ENCODE measurements around the gene ANKRD13A. TPM values are rescaled to one million over a fixed set of nuclear protein-coding genes. Genes with fewer than 3 reads are reported as not detected.

ANKRD13A gene
- total and polyA plus RNA-seq, 2 of the 8 experiments (the other 6 are each of a cell fraction or from before 2014, with no cell fraction given), result 16.8 to 21.4 TPM

GRCh38 chr12:109962398-109962797 is 36.8 kb upstream of the ANKRD13A start:
- Histone ChIP-seq H2AK5ac (ENCODE audit: low read depth, low read length) (no peak overlapping the region), H3K4me2 (ENCODE audit: insufficient read depth in 1 of 2, low read depth in 2 of 2, low read length in 2 of 2) (no peak overlapping the region), H2BK120ac (replicated peaks; ENCODE audit: low read depth, low read length) (no peak overlapping the region), H3K18ac (ENCODE audit: extremely low read depth, low read length) (no peak overlapping the region), H2AFZ (ENCODE audit: low read length) (no peak overlapping the region), H3K4ac (replicated peaks; ENCODE audit: insufficient read length, low read depth, low read length) (no peak overlapping the region), H4K5ac (ENCODE audit: insufficient read length, low read depth, low read length) (no peak overlapping the region), H3K4me1 (replicated peaks in 1 of 4; ENCODE audit: control insufficient read depth in 3 of 4, insufficient read depth in 4 of 4, low read length in 3 of 4) (no peaks in the 10 kb centered on the region), H2BK20ac (ENCODE audit: low read length) (no peak overlapping the region), H4K20me1 (replicated peaks in 1 of 2; ENCODE audit: control insufficient read depth in 1 of 2, insufficient read depth in 2 of 2, low read length in 2 of 2) (no peaks in the 10 kb centered on the region), H4K91ac (replicated peaks; ENCODE audit: insufficient read length, low read length) (no peak overlapping the region), H3K4me3 (ENCODE audit: extremely low read depth in 1 of 4, insufficient read depth in 2 of 4, low read depth in 3 of 4, low read length in 4 of 4) (no peak overlapping the region), H3K9me3 (ENCODE audit: insufficient read depth in 2 of 2, low read depth in 1 of 2, low read length in 1 of 2) (no peaks in the 10 kb centered on the region), H3K27ac (ENCODE audit: low read depth, low read length) (no peak overlapping the region), H3K23ac (ENCODE audit: insufficient read length) (no peak overlapping the region), H2BK15ac (ENCODE audit: low read length) (no peak overlapping the region), H2BK12ac (ENCODE audit: low read depth, low read length) (no peak overlapping the region), H3K23me2 (ENCODE audit: low read depth, low read length) (no peaks in the 10 kb centered on the region), H3K9ac (replicated peaks in 1 of 4; ENCODE audit: extremely low read depth in 1 of 4, low read depth in 3 of 4, low read length in 3 of 4) (no peak overlapping the region), H3K14ac (ENCODE audit: insufficient read length) (no peak overlapping the region), H4K8ac (ENCODE audit: extremely low read depth, insufficient read depth, low read length) (no peak overlapping the region), H3K79me2 (ENCODE audit: control insufficient read depth in 1 of 2, insufficient read depth in 2 of 2, low read length in 2 of 2) (no peaks in the 10 kb centered on the region), H3K27me3 (replicated peaks in 1 of 4; ENCODE audit: control insufficient read depth in 3 of 4, extremely low read depth in 1 of 4, insufficient read depth in 3 of 4, low read length in 3 of 4) (no peaks in the 10 kb centered on the region), H3K56ac (replicated peaks; ENCODE audit: insufficient read length, low read depth, low read length) (no peak overlapping the region), H2BK5ac (ENCODE audit: low read depth, low read length) (peak overlapping the region; percentile 52; the same call in 1 of the 2 replicates), H3K36me3 (ENCODE audit: control insufficient read depth in 2 of 4, insufficient read depth in 4 of 4, low read length in 3 of 4) (peaks cover 0 to 13% (median 2%) of the 10 kb centered on the region in 4 experiments; a peak in 2 of 8 replicates), H3K79me1 (ENCODE audit: low read depth, low read length) (no peaks in the 10 kb centered on the region)
- FAIRE-seq, result no peak
- no peak for TF ChIP-seq KDM1A (IDR thresholded peaks at IDR 0.05; ENCODE audit: borderline replicate concordance, low read length)
- no peak for TF ChIP-seq JUN (IDR thresholded peaks at IDR 0.05; ENCODE audit: low read depth, low read length)
- TF ChIP-seq MAX (IDR thresholded peaks at IDR 0.05), result no peak
- TF ChIP-seq PHF8 (conservative IDR thresholded peaks at IDR 0.05; ENCODE audit: low read depth, low read length), result no peak
- TF ChIP-seq BRCA1 (IDR thresholded peaks at IDR 0.05; ENCODE audit: low read depth, low read length), result no peak
- ChIA-PET CTCF (ENCODE audit: partially characterized antibody) (interaction anchor here (0.8 to 2.2 kb wide), 3 partner anchors 29 to 51 kb away, joined by 3 to 6 read pairs (median 3); no protein-coding TSS in a partner anchor), POLR2A (ENCODE audit: partially characterized antibody) (interaction anchor here (1.1 kb wide), 1 partner anchor 21 kb away, joined by 3 read pairs; no protein-coding TSS in a partner anchor)
- no peak for DNase-seq (ENCODE audit: low read depth in 1 of 2, low spot score in 2 of 2)
- WGBS, 2 experiments (ENCODE audit: extremely low coverage in 1 of 2, insufficient coverage in 1 of 2, insufficient read length in 1 of 2, insufficient replicate concordance in 2 of 2, low coverage in 1 of 2, low lambda C conversion rate in 2 of 2, missing lambda C conversion rate in 1 of 2), result 72% methylated on average over 3 of the region's 3 CpGs; no CpG with 5 or more reads in 1 of the 2 experiments

Measured in H1 (cell line).